HepG2 (cell line): ENCODE results near the gene SLC5A6. TPM values are rescaled to one million over a fixed set of nuclear protein-coding genes. Genes with fewer than 3 reads are reported as not detected.

Source experiments
- AFF4 ChIP-seq: sonication (generic); formaldehyde crosslinking; IDR thresholded peaks from 2 replicates; pipeline ENCODE4 v1.4.0; 2020; ENCODE audit warnings: missing genetic modification reagents
- ATF4 ChIP-seq, 2 experiments: fragments of 450-650 bp in 1 of 2; sonication (generic) in 1 of 2; formaldehyde crosslinking; IDR thresholded peaks; 2 replicates each; pipeline versions ENCODE4 v1.5.0 to v1.8.0; 2020 to 2022; ENCODE audit warnings: mild to moderate bottlenecking in 1 of 2, missing genetic modification reagents in 1 of 2
- DDIT3 ChIP-seq: sonication (generic); formaldehyde crosslinking; IDR thresholded peaks from 2 replicates; pipeline ENCODE4 v1.4.0; 2020; ENCODE audit warnings: mild to moderate bottlenecking, missing genetic modification reagents
- ETS1 ChIP-seq: sonication (generic); formaldehyde crosslinking; IDR thresholded peaks from 2 replicates; pipeline ENCODE4 v1.4.0; 2020; ENCODE audit warnings: missing genetic modification reagents
- GFI1 ChIP-seq: sonication (generic); formaldehyde crosslinking; IDR thresholded peaks from 2 replicates; pipeline ENCODE4 v1.5.0; 2020; ENCODE audit warnings: missing genetic modification reagents, mild to moderate bottlenecking, borderline replicate concordance
- GTF2F1 ChIP-seq: fragments of 150-350 bp; IDR thresholded peaks from 2 replicates; pipeline ENCODE4 v1.6.1; 2014; ENCODE audit warnings: low read length
- KDM3A ChIP-seq: IDR thresholded peaks from 2 replicates; pipeline ENCODE4 v1.6.1; 2018; ENCODE audit warnings: low read depth, missing compliant biosample characterization
- MAFF ChIP-seq: IDR thresholded peaks from 2 replicates; pipeline ENCODE4 v1.6.1; 2011; ENCODE audit warnings: low read depth, low read length, improper control_type of control experiment
- MAZ ChIP-seq, 2 experiments: sonication (generic) in 1 of 2; formaldehyde crosslinking in 1 of 2; IDR thresholded peaks; 2 replicates each; pipeline versions ENCODE4 v1.5.0 to v1.6.1; 2012 to 2020; ENCODE audit warnings: low read depth in 2 of 2, mild to moderate bottlenecking in 2 of 2, borderline replicate concordance in 1 of 2, improper control_type of control experiment in 1 of 2, low read length in 1 of 2, missing genetic modification reagents in 1 of 2, moderate library complexity in 1 of 2
- NFATC3 ChIP-seq: sonication (generic); formaldehyde crosslinking; IDR thresholded peaks from 2 replicates; pipeline ENCODE4 v1.5.1; 2020; ENCODE audit warnings: mild to moderate bottlenecking, missing genetic modification reagents
- RARA ChIP-seq: IDR thresholded peaks from 2 replicates; pipeline ENCODE4 v1.6.1; 2016; ENCODE audit warnings: missing genetic modification reagents, missing compliant biosample characterization
- SP140L ChIP-seq: sonication (generic); formaldehyde crosslinking; IDR thresholded peaks from 2 replicates; pipeline ENCODE4 v1.4.0; 2020; ENCODE audit warnings: missing genetic modification reagents, borderline replicate concordance
- SRSF1 ChIP-seq: fragments of 200-400 bp; formaldehyde crosslinking; optimal IDR thresholded peaks from 2 replicates; pipeline ENCODE3; 2017; ENCODE audit warnings: mild to moderate bottlenecking, low read depth, low read length, moderate library complexity
- ZNF142 ChIP-seq: sonication (generic); formaldehyde crosslinking; IDR thresholded peaks from 2 replicates; pipeline ENCODE4 v1.4.0; 2020; ENCODE audit warnings: missing genetic modification reagents
- ZNF569 ChIP-seq: sonication (generic); formaldehyde crosslinking; IDR thresholded peaks from 2 replicates; pipeline ENCODE4 v1.5.0; 2020; ENCODE audit warnings: mild to moderate bottlenecking, missing genetic modification reagents, moderate library complexity, borderline replicate concordance
- ZNF570 ChIP-seq: sonication (generic); formaldehyde crosslinking; IDR thresholded peaks from 2 replicates; pipeline ENCODE4 v1.4.0; 2020; ENCODE audit warnings: mild to moderate bottlenecking, missing genetic modification reagents, borderline replicate concordance
- ZNF746 ChIP-seq: sonication (generic); formaldehyde crosslinking; IDR thresholded peaks from 2 replicates; pipeline ENCODE4 v1.8.0; 2022; ENCODE audit warnings: mild to moderate bottlenecking, missing genetic modification reagents
- polyA plus RNA-seq, 8 experiments: library from polyadenylated mRNA; depleted of rRNA in 3 of 8; stranded (reverse) in 7 of 8; unstranded in 1 of 8; fragments of >200 nt; fragmentation: Illumina TruSeq in 4 of 8; extraction: Trizol in 4 of 8; gene quantifications; 2 replicates each; pipeline versions ENCODE4 v1.2.1 to v1.2.3, GENCODE V29; 2011 to 2016; ENCODE audit warnings: low read depth in 4 of 8, missing spikeins in 1 of 8, mixed read lengths in 1 of 8; ENCODE audit not compliant: insufficient read depth in 1 of 8
- total RNA-seq, 5 experiments: library from RNA; depleted of rRNA; stranded (reverse); fragments of >200 nt; fragmentation: Illumina TruSeq; extraction: Trizol; gene quantifications; 2 replicates each; pipeline ENCODE4 v1.2.3, GENCODE V29; 2016; ENCODE audit warnings: low read depth in 1 of 5

The SLC5A6 gene
- total and polyA plus RNA-seq, 2 of the 13 experiments (the other 11 are each of a cell fraction or from before 2014, with no cell fraction given) = 135 to 417 TPM

GRCh38 chr2:27152102-27152795 is 59.8 kb downstream of the SLC5A6 start (continued):
- TF ChIP-seq ZNF142 (CRISPR knock-in tag) (no peak), MAZ (IDR thresholded peaks at IDR 0.05; ENCODE audit: borderline replicate concordance, low read depth, low read length) (0 out of 2 replicates have a peak, but pooled peaks have one; percentile 30), MAZ (CRISPR knock-in tag; IDR thresholded peaks at IDR 0.05; ENCODE audit: low read depth) (no peak), ZNF569 (no peak), SRSF1 (no peak), NFATC3 (CRISPR knock-in tag) (no peak), ZNF570 (CRISPR knock-in tag) (no peak), ATF4 (CRISPR knock-in tag; IDR thresholded peaks at IDR 0.05) (no peak), KDM3A (CRISPR knock-in tag) (no peak), ZNF746 (no peak), RARA (no peak), DDIT3 (CRISPR knock-in tag) (no peak), GFI1 (CRISPR knock-in tag) (no peak), SP140L (CRISPR knock-in tag) (no peak), AFF4 (CRISPR knock-in tag) (no peak), ETS1 (CRISPR knock-in tag) (no peak), GTF2F1 (no peak), MAFF (no peak)
